Effector memory CD8-positive, alpha-beta T cell (primary cell): ENCODE results near the gene BICC1.

ENCODE experiments used
- ATAC-seq: fragments of 150-1000 bp; cut with Tn5 transposase; replicated peaks from 2 replicates; pipeline ENCODE4 v1.10.0; 2021; ENCODE audit warnings: mild to moderate bottlenecking, moderate library complexity
- DNase-seq, 3 experiments: peaks; one replicate each; pipeline ENCODE4 v3.0.0; 2021
- H3K27ac Mint-ChIP-seq, 2 donors: one replicate each; pipeline ENCODE4 v1.8.0; 2022; ENCODE audit warnings: mild to moderate bottlenecking in 2 of 2, mixed read lengths in 2 of 2, moderate library complexity in 2 of 2
- H3K27me3 Mint-ChIP-seq, 2 donors: one replicate each; pipeline ENCODE4 v1.8.0; 2022; ENCODE audit warnings: mixed read lengths in 2 of 2
- H3K36me3 Mint-ChIP-seq: one replicate; pipeline ENCODE4 v1.8.0; 2022; ENCODE audit warnings: mild to moderate bottlenecking, moderate library complexity, mixed read lengths; ENCODE audit not compliant: insufficient read depth
- H3K4me1 Mint-ChIP-seq, 2 donors: one replicate each; pipeline ENCODE4 v1.8.0; 2022; ENCODE audit warnings: low read depth in 2 of 2, mixed read lengths in 2 of 2
- H3K4me3 Mint-ChIP-seq, 2 donors: one replicate each; pipeline ENCODE4 v1.8.0; 2022; ENCODE audit warnings: mild to moderate bottlenecking in 2 of 2, mixed read lengths in 2 of 2, moderate library complexity in 2 of 2
- H3K9me3 Mint-ChIP-seq, 2 donors: one replicate each; pipeline ENCODE4 v1.8.0; 2022; ENCODE audit warnings: mixed read lengths in 2 of 2

Gene BICC1

GRCh38 chr10:58733436-58733835 lies 220.8 kb downstream of the BICC1 start:
- Mint-ChIP-seq H3K4me1 (no peaks in the 10 kb centered on the region), H3K27me3 (no peaks in the 10 kb centered on the region), H3K27ac (no peak overlapping the region), H3K9me3 (peaks cover 0 to 1% of the 10 kb centered on the region in 2 donors), H3K4me3 (no peak overlapping the region), H3K36me3 (no peaks in the 10 kb centered on the region)
- ATAC-seq (no peak), DNase-seq (no peak)

- Mint-ChIP-seq H3K4me1 (no peaks in the 10 kb centered on the region), H3K27me3 (no peaks in the 10 kb centered on the region), H3K9me3 (peaks cover 0 to 1% of the 10 kb centered on the region in 2 donors), H3K4me3 (no peak overlapping the region), H3K36me3 (no peaks in the 10 kb centered on the region), H3K27ac (no peak overlapping the region)
- no peak for DNase-seq
- no peak for ATAC-seq
Measured at GRCh38 chr10:58734116-58734515, 221.4 kb downstream of the BICC1 start.

- H3K27me3 Mint-ChIP-seq: no peaks in the 10 kb centered on the region
- no peak overlapping the region for H3K27ac Mint-ChIP-seq
- no peaks in the 10 kb centered on the region for H3K4me1 Mint-ChIP-seq
- peaks cover 0 to 1% of the 10 kb centered on the region in 2 donors for H3K9me3 Mint-ChIP-seq
- no peak overlapping the region for H3K4me3 Mint-ChIP-seq
- H3K36me3 Mint-ChIP-seq: no peaks in the 10 kb centered on the region
- ATAC-seq: no peak
- no peak for DNase-seq
Measured at GRCh38 chr10:58734664-58735063, 222.0 kb downstream of the BICC1 start.

- no peak for ATAC-seq
- Mint-ChIP-seq H3K9me3 (peaks cover 0 to 1% of the 10 kb centered on the region in 2 donors), H3K27me3 (no peaks in the 10 kb centered on the region), H3K4me3 (no peak overlapping the region), H3K27ac (no peak overlapping the region), H3K36me3 (no peaks in the 10 kb centered on the region), H3K4me1 (no peaks in the 10 kb centered on the region)
- DNase-seq: no peak
Measured at GRCh38 chr10:58735087-58735486, 222.4 kb downstream of the BICC1 start.

- DNase-seq (no peak), ATAC-seq (no peak)
- Mint-ChIP-seq H3K36me3 (no peaks in the 10 kb centered on the region), H3K4me1 (no peaks in the 10 kb centered on the region), H3K27me3 (peaks cover 0 to 8% of the 10 kb centered on the region in 2 donors), H3K27ac (no peak overlapping the region), H3K9me3 (no peaks in the 10 kb centered on the region), H3K4me3 (no peak overlapping the region)
Measured at GRCh38 chr10:58740620-58741369, 228.1 kb downstream of the BICC1 start.

DNA sequence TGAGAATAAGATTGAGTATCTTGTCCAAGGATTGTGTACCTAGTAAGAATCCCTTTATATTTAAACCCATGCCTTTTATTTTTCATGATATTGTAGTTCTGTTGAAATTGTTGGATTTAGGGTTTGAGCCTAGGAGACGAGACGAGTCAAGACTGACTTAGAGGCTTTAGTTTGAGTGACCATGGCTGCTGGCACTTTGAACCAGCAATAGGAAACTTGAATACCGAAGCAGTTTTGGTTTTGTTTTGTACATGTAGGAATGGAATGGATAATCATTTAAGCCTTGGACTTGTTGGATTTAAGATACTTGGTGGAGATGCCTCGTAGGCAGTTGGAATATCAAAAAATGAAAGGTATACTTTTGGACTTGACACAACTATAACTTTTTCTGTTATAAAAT lies 229.0 kb downstream of the BICC1 start:
- Mint-ChIP-seq H3K36me3 (no peaks in the 10 kb centered on the region), H3K9me3 (no peaks in the 10 kb centered on the region), H3K27me3 (peaks cover 0 to 8% of the 10 kb centered on the region in 2 donors), H3K27ac (no peak overlapping the region), H3K4me1 (no peaks in the 10 kb centered on the region), H3K4me3 (no peak overlapping the region)
- no peak for ATAC-seq
- DNase-seq: no peak

DNA sequence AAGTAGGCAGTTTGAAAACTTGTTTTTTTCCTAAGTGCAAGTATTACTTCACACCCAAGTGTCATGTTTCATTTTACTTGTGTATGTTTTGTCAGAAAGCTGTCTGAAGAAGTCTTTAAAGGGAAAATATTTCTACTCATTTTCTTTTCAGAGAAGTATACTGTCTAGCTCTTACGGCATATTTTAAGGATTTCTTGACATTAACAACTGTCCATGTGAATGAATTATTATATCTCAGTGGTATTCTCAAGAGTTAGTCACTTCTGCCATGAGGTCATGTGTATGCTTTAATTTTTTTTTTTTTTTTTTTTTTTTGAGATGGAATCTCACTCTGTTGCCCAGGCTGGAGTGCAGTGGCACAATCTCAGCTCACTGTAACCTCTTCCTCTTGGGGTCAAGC lies 229.5 kb downstream of the BICC1 start:
- no peaks in the 10 kb centered on the region for H3K9me3 Mint-ChIP-seq
- H3K4me1 Mint-ChIP-seq: no peaks in the 10 kb centered on the region
- no peaks in the 10 kb centered on the region for H3K36me3 Mint-ChIP-seq
- no peak overlapping the region for H3K27ac Mint-ChIP-seq
- H3K27me3 Mint-ChIP-seq: peaks cover 0 to 8% of the 10 kb centered on the region in 2 donors
- DNase-seq (no peak), ATAC-seq (no peak)
- no peak overlapping the region for H3K4me3 Mint-ChIP-seq

DNA sequence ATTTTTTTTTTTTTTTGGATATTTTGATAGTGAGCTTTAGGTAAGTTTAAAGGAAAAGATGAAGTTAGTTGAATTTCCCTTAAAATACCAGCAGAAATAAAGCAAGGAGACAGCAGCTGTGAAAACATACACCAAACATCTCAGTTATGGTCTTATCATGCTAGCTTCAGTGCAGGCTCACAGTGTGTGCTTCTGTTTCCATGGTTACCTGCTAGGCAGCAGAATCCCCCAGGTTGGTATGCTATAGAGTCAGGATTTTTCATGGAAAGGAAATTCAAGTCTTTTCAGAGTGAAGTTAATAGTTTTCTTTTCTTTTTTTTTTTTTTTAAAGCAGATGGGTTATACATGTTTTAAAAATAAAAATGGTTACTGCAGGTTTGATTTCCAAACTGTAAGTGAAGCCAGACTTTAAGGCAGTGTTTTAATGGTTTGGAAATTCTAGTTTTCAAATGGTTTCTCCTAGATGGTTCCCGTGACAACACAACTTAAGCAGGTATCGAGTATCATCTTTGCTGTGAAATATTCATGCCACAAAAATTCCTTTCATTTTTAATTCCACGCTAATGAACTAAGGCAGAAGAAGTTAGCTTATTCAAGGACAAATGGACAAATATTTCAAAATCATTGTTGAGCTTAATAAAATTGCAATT lies 230.9 kb downstream of the BICC1 start:
- Mint-ChIP-seq H3K27me3 (peaks cover 0 to 8% of the 10 kb centered on the region in 2 donors), H3K27ac (no peak overlapping the region), H3K9me3 (no peaks in the 10 kb centered on the region), H3K4me1 (no peaks in the 10 kb centered on the region), H3K36me3 (no peaks in the 10 kb centered on the region), H3K4me3 (no peak overlapping the region)
- ATAC-seq (no peak), DNase-seq (no peak)

DNA sequence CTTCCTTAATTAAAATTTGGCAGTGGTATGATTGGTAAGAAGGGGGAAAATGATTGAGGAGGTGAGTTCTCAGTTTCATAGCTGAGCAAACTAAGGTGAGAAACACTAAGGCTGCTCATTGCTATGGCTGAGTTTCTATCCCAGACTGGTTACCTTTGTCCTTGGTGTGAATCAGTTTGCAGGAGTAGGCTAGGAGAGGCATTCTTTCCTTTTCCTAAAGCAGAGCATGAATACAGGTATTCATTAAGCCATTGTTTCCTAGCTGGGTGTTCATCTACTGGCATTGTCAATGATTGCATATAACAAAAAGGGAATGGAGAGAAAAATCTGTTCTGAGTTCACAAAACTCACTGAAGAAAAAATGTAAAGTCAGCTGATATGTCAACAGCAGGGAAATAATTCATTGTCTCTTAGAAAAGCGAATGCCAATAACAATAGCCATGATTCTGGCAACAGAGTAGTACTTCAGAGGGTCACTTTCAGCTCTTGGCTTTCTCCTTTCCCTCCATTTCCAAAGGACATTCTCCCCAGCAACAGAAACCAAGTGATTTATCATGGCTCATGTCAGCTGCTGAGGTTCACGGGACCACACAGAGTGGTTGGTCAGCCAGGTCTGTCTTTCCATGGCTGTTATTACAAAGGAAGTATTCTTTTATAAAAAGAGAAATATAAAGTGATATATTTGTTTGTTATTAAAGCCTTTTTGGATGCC lies 234.0 kb downstream of the BICC1 start:
- Mint-ChIP-seq H3K9me3 (no peaks in the 10 kb centered on the region), H3K36me3 (no peaks in the 10 kb centered on the region), H3K27ac (no peak overlapping the region), H3K4me3 (no peak overlapping the region), H3K4me1 (no peaks in the 10 kb centered on the region), H3K27me3 (no peaks in the 10 kb centered on the region)
- DNase-seq (no peak), ATAC-seq (no peak)

GRCh38 chr10:58747687-58748086 lies 235.0 kb downstream of the BICC1 start:
- DNase-seq (no peak), ATAC-seq (no peak)
- Mint-ChIP-seq H3K4me1 (no peaks in the 10 kb centered on the region), H3K27me3 (no peaks in the 10 kb centered on the region), H3K4me3 (no peak overlapping the region), H3K9me3 (no peaks in the 10 kb centered on the region), H3K27ac (no peak overlapping the region), H3K36me3 (no peaks in the 10 kb centered on the region)

DNA sequence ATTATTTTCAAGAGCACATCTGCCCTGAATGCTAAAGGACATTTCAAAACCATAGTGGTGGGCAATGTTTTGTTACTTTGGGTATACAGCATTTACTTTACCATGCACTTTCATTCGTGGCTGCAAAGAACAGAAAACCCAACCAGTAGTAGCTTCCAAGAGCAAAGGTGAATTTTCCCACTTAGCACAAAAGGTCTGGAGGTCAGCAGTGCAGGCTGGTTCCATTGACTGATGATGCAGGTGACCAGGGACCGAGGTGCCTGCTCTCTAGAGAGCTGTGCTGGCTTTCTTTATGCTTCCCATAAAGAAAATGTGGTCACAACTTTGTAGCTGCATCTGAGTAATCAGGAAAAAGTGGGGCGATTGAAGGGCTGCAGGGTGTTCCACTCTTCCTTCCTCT lies 240.0 kb downstream of the BICC1 start:
- no peaks in the 10 kb centered on the region for H3K9me3 Mint-ChIP-seq
- H3K27me3 Mint-ChIP-seq: no peaks in the 10 kb centered on the region
- DNase-seq: no peak
- no peak overlapping the region for H3K27ac Mint-ChIP-seq
- H3K36me3 Mint-ChIP-seq: no peaks in the 10 kb centered on the region
- ATAC-seq: no peak
- no peaks in the 10 kb centered on the region for H3K4me1 Mint-ChIP-seq
- no peak overlapping the region for H3K4me3 Mint-ChIP-seq

DNA sequence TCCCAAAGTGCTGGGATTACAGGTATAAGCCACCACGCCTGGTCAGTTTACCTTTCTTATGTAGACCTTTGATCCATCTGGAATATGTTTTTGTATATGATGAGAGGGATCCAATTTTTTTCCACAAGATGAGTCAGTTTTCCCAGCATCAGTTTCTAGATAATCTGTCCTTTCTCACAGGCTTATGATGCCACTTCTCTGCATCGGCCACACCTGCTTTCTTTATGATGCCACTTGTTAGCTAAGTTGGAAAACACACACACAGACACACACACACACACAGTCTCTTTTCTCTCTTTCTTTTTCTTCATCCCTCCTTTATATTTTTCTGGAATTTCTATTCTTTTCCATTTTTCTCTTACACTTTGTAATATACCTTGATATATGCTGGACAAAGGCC lies 240.8 kb downstream of the BICC1 start:
- Mint-ChIP-seq H3K4me1 (no peaks in the 10 kb centered on the region), H3K4me3 (no peak overlapping the region), H3K9me3 (no peaks in the 10 kb centered on the region), H3K27me3 (no peaks in the 10 kb centered on the region), H3K36me3 (no peaks in the 10 kb centered on the region), H3K27ac (no peak overlapping the region)
- ATAC-seq (no peak), DNase-seq (no peak)

DNA sequence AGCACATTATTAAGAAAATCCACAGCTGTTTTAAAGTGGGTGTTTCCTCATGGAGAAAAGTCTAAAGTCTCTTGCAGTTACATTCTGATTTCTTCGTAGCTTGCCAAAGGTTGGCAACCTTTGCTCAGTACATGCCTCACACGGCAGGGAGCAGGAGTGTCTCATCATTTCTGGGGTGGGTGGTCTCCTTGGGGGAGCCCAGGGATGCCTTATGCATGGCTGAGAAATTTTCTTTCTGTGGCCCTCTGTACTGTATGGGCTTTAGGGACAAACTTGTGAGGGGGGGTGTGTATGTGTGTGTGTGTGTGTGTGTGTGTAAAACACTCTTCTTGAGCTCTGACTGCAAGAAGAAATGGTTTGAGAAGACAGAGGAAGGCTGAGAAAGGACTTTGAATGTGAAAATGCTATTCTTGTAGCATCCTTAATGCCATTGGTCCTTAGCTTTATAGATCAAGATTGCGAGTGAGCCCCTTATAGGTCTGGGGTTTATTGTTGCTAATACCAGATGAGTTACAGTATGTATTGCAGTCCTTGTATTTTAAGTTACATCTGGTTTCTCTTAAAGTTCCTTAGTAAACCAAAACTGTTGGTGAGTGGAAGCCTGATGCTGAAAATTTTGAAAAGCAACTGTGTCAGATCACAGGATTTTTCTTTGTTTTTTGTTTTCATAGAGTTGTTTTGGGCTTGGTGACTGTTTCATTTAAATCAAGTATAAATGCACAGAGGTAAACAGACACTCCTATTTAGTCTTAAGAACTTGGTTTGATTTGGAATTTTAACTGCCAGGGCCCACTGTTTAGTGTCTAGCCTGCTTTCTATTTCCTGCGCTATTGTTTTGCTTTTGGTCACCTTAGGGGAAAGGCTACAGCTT lies 242.0 kb downstream of the BICC1 start:
- peaks cover 3% of the 10 kb centered on the region for H3K36me3 Mint-ChIP-seq
- no peaks in the 10 kb centered on the region for H3K9me3 Mint-ChIP-seq
- no peaks in the 10 kb centered on the region for H3K4me1 Mint-ChIP-seq
- no peaks in the 10 kb centered on the region for H3K27me3 Mint-ChIP-seq
- H3K27ac Mint-ChIP-seq: no peak overlapping the region
- DNase-seq (no peak), ATAC-seq (no peak)
- H3K4me3 Mint-ChIP-seq: no peak overlapping the region
